NCI-H2107 (cell line): ENCODE results near the gene MBD3L1.

ENCODE experiments used
- DNase-seq: peaks from one replicate; lab custom pipeline; 2025; lab: John Stamatoyannopoulos, UW

Gene MBD3L1

DNA sequence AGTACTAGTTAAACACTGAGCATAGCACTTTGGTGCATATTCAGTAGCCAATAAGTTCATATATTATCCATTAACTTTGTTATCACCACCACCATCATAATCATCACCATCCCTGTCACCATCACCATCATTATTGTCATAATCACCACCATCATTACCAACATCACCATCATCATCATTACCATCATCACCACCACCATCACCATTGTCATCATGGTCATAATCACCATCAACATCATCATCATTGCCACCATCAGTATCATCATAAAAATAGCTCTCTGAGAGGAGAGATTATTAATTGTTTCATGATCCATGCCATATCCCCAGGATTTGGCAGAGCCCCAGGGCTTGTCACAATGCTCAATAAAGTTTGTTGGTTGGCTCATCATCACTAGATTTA lies 49.3 kb downstream of the MBD3L1 start:
- no peak for DNase-seq

DNA sequence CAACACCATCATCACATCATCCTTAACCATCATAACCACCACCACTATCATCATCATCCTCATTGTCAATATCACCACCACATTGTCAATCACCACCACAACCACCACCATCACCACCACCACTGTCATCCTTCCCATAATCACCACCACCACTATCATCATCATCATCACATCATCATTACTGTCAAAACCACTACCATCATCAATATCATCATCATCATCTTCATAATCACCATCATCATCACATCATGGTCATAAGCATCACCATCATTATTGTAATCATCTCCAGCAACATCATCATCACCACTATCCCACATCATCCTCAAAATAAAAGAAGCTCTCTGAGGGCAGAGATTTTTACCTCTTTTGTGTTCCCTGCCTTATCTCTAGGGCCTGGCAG lies 52.2 kb downstream of the MBD3L1 start:
- no peak for DNase-seq

DNA sequence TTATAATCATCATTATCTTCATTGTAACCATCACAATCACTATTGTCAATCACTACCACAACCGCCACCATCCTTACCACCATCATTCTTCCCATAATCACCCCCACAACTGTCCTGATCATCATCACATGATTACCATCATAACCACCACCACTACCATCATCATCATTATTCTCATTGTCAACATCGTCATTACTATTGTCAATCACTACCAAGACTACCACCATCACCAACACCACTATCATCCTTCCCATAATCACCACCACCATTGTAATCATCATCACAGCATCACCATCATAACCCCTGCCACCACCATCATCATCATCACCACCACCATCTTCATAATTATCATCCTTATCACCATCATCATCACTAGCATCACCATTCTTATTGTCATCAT lies 55.2 kb downstream of the MBD3L1 start:
- DNase-seq = no peak

DNA sequence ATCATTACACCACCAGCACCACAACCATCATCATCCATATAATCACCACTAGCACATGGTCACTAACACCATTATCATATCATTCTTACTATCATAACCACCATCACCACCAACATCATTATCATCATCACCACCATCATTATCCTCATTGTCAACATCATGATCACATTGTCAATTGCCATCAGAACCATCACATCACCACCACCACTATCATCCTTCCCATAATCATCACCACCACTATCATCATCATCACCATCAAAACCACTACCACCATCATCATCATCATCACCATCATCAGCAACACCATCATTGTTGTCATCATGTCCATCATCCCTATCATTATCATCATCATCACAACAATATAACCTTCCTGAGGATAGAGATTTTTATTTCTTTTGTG lies 58.1 kb downstream of the MBD3L1 start:
- no peak for DNase-seq
